KOPT-K1 (cell line): ENCODE measurements around the gene GULP1.

ENCODE experiments used
- H3K27ac ChIP-seq: fragments of 200-600 bp; sonication (generic); 2 replicates; pipeline ENCODE4 v1.5.1; 2016; ENCODE audit warnings: antibody characterized with exemption, mild to moderate bottlenecking, low read depth, low read length; ENCODE audit not compliant: poor library complexity, severe bottlenecking
- H3K36me3 ChIP-seq: fragments of 200-600 bp; sonication (generic); 2 replicates; pipeline ENCODE4 v1.5.1; 2017; ENCODE audit warnings: antibody characterized with exemption, mild to moderate bottlenecking, low read length, moderate library complexity; ENCODE audit not compliant: insufficient read depth
- H3K9me3 ChIP-seq: fragments of 200-600 bp; sonication (generic); 2 replicates; pipeline ENCODE4 v1.5.1; 2017; ENCODE audit warnings: antibody characterized with exemption, low read length, mild to moderate bottlenecking; ENCODE audit not compliant: insufficient read depth, poor library complexity, severe bottlenecking

GULP1 gene

DNA sequence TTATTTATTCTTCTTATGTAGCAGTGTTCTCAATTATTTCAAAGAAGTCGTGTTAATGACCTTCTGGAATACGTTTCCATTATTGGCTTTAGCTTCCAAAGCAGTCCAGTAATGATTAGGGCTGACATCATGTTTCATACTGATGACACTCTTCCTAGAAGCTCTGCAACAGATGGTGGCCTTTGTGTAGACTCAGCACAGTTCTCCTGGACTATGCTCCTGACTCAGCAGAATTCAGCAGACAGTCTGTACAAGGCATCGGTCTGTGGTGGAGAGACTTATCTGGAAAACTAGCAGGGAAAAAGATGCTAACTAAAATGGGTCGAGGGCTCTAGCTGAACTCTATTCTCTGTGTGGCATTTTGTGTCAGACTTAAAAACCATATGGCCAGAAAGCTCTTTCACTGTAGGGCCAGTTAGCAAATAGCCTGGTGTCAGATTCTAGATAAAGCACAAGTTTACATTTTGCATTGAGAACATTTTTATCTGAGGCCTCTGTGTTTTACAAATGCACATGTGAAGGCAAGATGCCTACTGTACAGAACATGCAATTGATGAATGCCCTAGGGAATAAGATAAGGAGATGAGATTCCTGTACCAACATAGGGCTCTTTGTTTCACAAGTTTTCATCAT is 35.1 kb downstream of the GULP1 start:
- H3K36me3 ChIP-seq, result no peaks in the 10 kb centered on the region
- no peaks in the 10 kb centered on the region for H3K9me3 ChIP-seq
- no peak overlapping the region for H3K27ac ChIP-seq

GRCh38 chr2:188327518-188328213 is 36.0 kb downstream of the GULP1 start:
- Histone ChIP-seq H3K27ac (no peak overlapping the region), H3K36me3 (no peaks in the 10 kb centered on the region), H3K9me3 (no peaks in the 10 kb centered on the region)

DNA sequence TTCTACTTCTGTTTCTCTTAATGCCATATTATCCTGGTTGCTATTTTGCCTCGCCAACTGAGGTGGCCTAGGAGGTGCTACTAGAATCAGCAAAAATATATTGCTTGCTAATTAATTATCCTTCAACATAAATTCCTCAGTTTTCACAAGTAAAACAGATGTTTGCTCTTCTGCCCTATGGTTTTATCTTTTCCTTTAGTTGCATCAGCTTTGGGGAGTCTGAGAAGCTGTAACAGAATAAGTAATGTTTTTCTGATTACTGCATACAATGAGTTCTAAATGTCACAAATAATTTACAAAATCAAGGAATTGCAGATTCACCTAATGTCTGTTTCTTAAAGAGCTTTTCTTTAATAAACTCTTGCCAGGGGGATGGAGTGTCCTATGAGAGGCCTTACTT is 36.7 kb downstream of the GULP1 start:
- Histone ChIP-seq H3K27ac (no peak overlapping the region), H3K36me3 (no peaks in the 10 kb centered on the region), H3K9me3 (no peaks in the 10 kb centered on the region)

GRCh38 chr2:188330316-188331053 is 38.8 kb downstream of the GULP1 start:
- H3K9me3 ChIP-seq, result no peaks in the 10 kb centered on the region
- H3K27ac ChIP-seq, result no peak overlapping the region
- H3K36me3 ChIP-seq, result no peaks in the 10 kb centered on the region

DNA sequence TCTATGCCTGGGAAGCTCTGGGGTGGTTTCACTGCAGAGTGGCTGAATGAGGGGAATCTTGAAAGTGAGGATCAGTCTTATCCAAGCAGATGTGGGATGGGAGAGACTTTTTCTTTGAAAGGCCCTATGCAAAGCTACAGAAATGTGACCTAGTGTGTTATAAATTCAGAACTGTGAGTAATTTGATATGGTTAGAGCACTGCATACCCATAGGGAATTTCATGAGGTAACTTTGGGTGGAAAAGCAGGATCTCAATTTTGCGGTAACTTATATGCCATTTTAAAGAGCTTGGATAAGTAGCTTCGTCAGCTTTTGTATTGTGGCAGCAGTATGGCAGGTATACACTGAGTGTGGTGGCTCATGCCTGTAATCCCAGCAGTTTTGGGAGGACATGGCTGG is 40.9 kb downstream of the GULP1 start:
- no peaks in the 10 kb centered on the region for H3K9me3 ChIP-seq
- H3K27ac ChIP-seq, result no peak overlapping the region
- H3K36me3 ChIP-seq, result no peaks in the 10 kb centered on the region

GRCh38 chr2:188333751-188334524 is 42.3 kb downstream of the GULP1 start:
- no peak overlapping the region for H3K27ac ChIP-seq
- H3K36me3 ChIP-seq, result no peaks in the 10 kb centered on the region
- H3K9me3 ChIP-seq, result no peaks in the 10 kb centered on the region

GRCh38 chr2:188338463-188338862 is 46.8 kb downstream of the GULP1 start:
- Histone ChIP-seq H3K36me3 (no peaks in the 10 kb centered on the region), H3K9me3 (no peaks in the 10 kb centered on the region), H3K27ac (no peak overlapping the region)

DNA sequence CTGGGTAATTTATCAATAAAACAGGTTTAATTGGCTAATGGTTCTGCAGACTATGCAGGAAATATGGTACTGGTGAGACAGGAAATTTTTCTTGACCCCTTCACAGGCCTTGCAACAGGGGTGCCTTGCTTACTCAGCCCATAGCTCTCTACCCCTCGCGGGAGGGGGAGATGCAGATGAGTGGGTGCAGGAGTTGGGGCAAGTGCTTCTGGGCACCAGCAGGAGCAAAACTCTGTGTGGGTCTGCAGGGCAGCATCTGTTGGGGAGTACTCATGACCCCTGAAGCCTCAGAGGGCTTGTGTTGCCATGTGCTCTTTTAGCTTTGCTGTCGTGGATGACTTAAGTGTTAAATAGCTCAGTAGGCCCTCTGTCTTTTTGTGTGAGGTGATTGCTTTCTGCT is 48.6 kb downstream of the GULP1 start:
- no peaks in the 10 kb centered on the region for H3K9me3 ChIP-seq
- no peaks in the 10 kb centered on the region for H3K36me3 ChIP-seq
- H3K27ac ChIP-seq, result no peak overlapping the region

GRCh38 chr2:188345020-188345419 is 53.3 kb downstream of the GULP1 start:
- Histone ChIP-seq H3K9me3 (no peaks in the 10 kb centered on the region), H3K36me3 (no peaks in the 10 kb centered on the region), H3K27ac (no peak overlapping the region)

- no peaks in the 10 kb centered on the region for H3K36me3 ChIP-seq
- H3K27ac ChIP-seq, result no peak overlapping the region
Observed at GRCh38 chr2:188345426-188345825, 53.8 kb downstream of the GULP1 start.

GRCh38 chr2:188345831-188346458 is 54.3 kb downstream of the GULP1 start:
- no peaks in the 10 kb centered on the region for H3K36me3 ChIP-seq
- no peak overlapping the region for H3K27ac ChIP-seq
- H3K9me3 ChIP-seq, result no peaks in the 10 kb centered on the region

More at GRCh38 chr2:188345426-188345825, 53.8 kb downstream of the GULP1 start:
- H3K9me3 ChIP-seq, result no peaks in the 10 kb centered on the region

GRCh38 chr2:188349019-188349418 is 57.3 kb downstream of the GULP1 start:
- Histone ChIP-seq H3K36me3 (no peaks in the 10 kb centered on the region), H3K9me3 (no peaks in the 10 kb centered on the region), H3K27ac (no peak overlapping the region)

DNA sequence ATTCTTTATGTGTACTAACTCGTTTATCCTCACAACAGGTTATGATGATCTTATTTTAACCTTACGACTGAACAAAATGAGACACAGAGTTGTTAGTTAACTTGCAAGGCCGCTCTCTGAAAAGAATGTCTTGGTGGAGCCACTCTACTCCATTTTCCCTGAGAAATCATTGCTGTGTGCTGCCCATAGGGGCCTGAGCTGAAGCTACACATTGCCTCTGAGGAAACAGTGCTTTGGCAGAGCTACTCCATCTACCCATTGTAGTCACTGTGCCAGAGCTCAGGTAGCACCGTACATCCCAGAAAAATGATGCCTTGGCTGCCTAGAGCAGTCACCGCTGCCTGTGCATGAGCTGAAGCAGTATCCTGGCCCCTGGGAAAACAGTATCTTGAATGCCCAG is 61.6 kb downstream of the GULP1 start:
- Histone ChIP-seq H3K27ac (no peak overlapping the region), H3K9me3 (no peaks in the 10 kb centered on the region), H3K36me3 (no peaks in the 10 kb centered on the region)

DNA sequence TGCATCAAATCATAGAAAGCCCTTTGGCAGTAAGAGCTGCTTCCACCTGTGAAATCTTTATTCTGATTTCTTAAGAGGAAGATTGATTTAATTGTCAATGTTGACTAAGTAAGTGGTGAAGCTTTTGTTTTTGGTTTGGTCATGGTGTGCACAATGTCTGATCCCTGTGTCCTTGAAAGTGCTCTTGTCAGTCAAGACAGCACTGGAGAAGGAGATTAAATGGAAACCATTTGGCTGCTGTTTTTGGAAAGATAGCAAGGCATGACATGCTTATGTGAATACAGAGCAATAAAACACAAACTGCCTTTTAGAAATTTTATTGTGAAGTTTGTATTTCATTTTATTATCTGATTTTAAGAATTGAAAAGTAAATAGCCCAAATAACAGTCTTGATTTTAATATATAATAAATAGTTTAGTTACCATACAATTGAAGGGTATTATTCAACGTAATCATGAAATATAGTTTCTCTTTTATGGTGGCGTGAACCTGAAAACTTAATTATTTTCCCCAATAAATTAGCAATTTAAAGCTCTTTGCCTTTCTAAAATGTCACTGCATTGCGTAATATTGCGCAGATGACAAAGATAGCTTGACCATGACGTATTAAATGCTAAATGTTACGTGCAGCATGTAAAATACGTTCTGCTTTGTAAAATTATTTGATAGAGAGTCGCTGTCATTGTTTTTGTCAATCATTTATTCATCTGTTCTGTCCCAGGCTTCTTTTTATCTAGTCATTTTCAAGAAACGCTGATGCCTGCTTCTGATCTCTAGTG is 69.0 kb downstream of the GULP1 start:
- Histone ChIP-seq H3K27ac (no peak overlapping the region), H3K9me3 (no peaks in the 10 kb centered on the region), H3K36me3 (no peaks in the 10 kb centered on the region)
